ENCODE results near the gene FRYL.

DNA sequence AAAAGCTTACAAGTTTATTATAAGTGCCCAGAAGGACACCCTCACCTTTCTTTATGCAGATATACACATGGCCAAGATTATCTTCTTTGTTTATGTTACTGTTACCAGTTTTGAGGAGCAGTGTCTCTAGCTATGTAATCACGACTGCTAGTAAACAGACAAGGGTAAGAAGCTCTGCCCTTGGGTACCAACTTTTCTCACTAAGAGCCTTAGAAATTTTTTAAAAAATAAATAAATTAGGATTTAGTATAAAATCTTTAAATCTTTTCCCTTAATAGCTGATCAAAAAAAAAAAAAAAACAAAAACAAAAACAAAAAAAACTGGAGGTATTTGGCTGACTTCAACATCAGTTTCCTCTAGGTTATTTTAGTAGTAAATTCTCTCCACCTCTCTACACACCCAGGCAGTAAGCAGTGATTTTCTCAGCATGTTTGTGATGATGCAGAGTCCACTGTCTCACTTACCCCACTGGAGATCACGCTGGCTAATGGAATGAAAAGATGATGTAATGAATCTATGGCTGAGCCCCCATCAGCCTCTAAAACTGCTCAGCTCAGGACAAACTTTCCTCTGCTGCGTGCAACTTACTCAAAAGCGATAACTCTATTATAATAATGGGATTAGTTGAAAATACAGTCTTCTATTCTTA, 125.9 kb downstream of the FRYL start:
- no peak for TF ChIP-seq EZH2phosphoT487 (IDR thresholded peaks at IDR 0.05; ENCODE audit: borderline replicate concordance, low read length)
- TF ChIP-seq, protein P1, sequence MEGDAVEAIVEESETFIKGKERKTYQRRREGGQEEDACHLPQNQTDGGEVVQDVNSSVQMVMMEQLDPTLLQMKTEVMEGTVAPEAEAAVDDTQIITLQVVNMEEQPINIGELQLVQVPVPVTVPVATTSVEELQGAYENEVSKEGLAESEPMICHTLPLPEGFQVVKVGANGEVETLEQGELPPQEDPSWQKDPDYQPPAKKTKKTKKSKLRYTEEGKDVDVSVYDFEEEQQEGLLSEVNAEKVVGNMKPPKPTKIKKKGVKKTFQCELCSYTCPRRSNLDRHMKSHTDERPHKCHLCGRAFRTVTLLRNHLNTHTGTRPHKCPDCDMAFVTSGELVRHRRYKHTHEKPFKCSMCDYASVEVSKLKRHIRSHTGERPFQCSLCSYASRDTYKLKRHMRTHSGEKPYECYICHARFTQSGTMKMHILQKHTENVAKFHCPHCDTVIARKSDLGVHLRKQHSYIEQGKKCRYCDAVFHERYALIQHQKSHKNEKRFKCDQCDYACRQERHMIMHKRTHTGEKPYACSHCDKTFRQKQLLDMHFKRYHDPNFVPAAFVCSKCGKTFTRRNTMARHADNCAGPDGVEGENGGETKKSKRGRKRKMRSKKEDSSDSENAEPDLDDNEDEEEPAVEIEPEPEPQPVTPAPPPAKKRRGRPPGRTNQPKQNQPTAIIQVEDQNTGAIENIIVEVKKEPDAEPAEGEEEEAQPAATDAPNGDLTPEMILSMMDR (conservative IDR thresholded peaks at IDR 0.05; ENCODE audit: low read depth, low read length), result no peak

Measured in PC-3 (cell line).